Jurkat, Clone E6-1 (cell line): ENCODE measurements around the gene SYDE1.

ENCODE experiments used
- DNase-seq: peaks from one replicate; pipeline ENCODE4 v3.0.0-alpha.2; 2011; ENCODE audit warnings: low read depth, low spot score
- H3K4me3 ChIP-seq: 2 replicates; pipeline ENCODE4 v1.5.1; 2011; ENCODE audit warnings: mild to moderate bottlenecking, low read length, control low read depth, moderate library complexity

Gene SYDE1

GRCh38 chr19:15123031-15123890, 16.1 kb downstream of the SYDE1 start:
- H3K4me3 ChIP-seq: no peak overlapping the region
- no peak for DNase-seq

GRCh38 chr19:15123900-15124299, 16.7 kb downstream of the SYDE1 start:
- peak overlapping the region; percentile 75; the same call in 1 of the 2 replicates for H3K4me3 ChIP-seq
- DNase-seq: no peak

GRCh38 chr19:15124572-15125231, 17.5 kb downstream of the SYDE1 start:
- no peak for DNase-seq
- H3K4me3 ChIP-seq: peak overlapping the region; percentile 75

GRCh38 chr19:15125232-15126067, 18.2 kb downstream of the SYDE1 start:
- peak overlapping the region; percentile 75 for H3K4me3 ChIP-seq
- peak; percentile 98 for DNase-seq

GRCh38 chr19:15126131-15126910, 19.1 kb downstream of the SYDE1 start:
- no peak for DNase-seq
- H3K4me3 ChIP-seq: peak overlapping the region; percentile 75

- DNase-seq: no peak
- no peak overlapping the region for H3K4me3 ChIP-seq
Measured at GRCh38 chr19:15128162-15128770, 21.1 kb downstream of the SYDE1 start.

- H3K4me3 ChIP-seq: no peak overlapping the region
- peak; percentile 77 for DNase-seq
Measured at GRCh38 chr19:15129856-15130585, 22.8 kb downstream of the SYDE1 start.

GRCh38 chr19:15136234-15136954, 29.2 kb downstream of the SYDE1 start:
- no peak overlapping the region for H3K4me3 ChIP-seq
- DNase-seq: no peak

- H3K4me3 ChIP-seq: no peak overlapping the region
- DNase-seq: no peak
Measured at GRCh38 chr19:15137777-15138176, 30.6 kb downstream of the SYDE1 start.

- no peak overlapping the region for H3K4me3 ChIP-seq
- DNase-seq: no peak
Measured at GRCh38 chr19:15138427-15138826, 31.2 kb downstream of the SYDE1 start.

GRCh38 chr19:15141143-15141542, 33.9 kb downstream of the SYDE1 start:
- no peak for DNase-seq

GRCh38 chr19:15142313-15142712, 35.1 kb downstream of the SYDE1 start:
- no peak for DNase-seq
- no peak overlapping the region for H3K4me3 ChIP-seq

More at GRCh38 chr19:15141143-15141542, 33.9 kb downstream of the SYDE1 start:
- no peak overlapping the region for H3K4me3 ChIP-seq

- DNase-seq: no peak
- H3K4me3 ChIP-seq: no peak overlapping the region
Measured at GRCh38 chr19:15144046-15144646, 36.9 kb downstream of the SYDE1 start.

GRCh38 chr19:15147090-15147489, 39.9 kb downstream of the SYDE1 start:
- H3K4me3 ChIP-seq: no peak overlapping the region
- no peak for DNase-seq

GRCh38 chr19:15149737-15150136, 42.5 kb downstream of the SYDE1 start:
- H3K4me3 ChIP-seq: no peak overlapping the region
- DNase-seq: no peak

GRCh38 chr19:15154002-15154612, 46.9 kb downstream of the SYDE1 start:
- peak; percentile 65 for DNase-seq
- no peak overlapping the region for H3K4me3 ChIP-seq
